Measurements from ENCODE around the gene TMEM125. TPM values are rescaled to one million over a fixed set of nuclear protein-coding genes. Genes with fewer than 3 reads are reported as not detected.

The TMEM125 gene
- total RNA-seq, 1 donor from 2014 or later = 0.64 TPM

GRCh38 chr1:43273708-43274107, 3.9 kb downstream of the TMEM125 start:
- Mint-ChIP-seq H3K4me1 (ENCODE audit: low read depth, unreplicated experiment) (peaks cover 4% of the 10 kb centered on the region), H3K36me3 (ENCODE audit: low read depth, unreplicated experiment) (no peaks in the 10 kb centered on the region), H3K27me3 (ENCODE audit: low read depth, unreplicated experiment) (peaks cover 15% of the 10 kb centered on the region), H3K9me3 (ENCODE audit: unreplicated experiment) (peaks cover 9% of the 10 kb centered on the region), H3K27ac (ENCODE audit: unreplicated experiment) (no peak overlapping the region), H3K4me3 (ENCODE audit: unreplicated experiment) (no peak overlapping the region)
- Histone ChIP-seq H3K9ac (ENCODE audit: low read length) (no peak overlapping the region), H4K20me1 (ENCODE audit: insufficient read depth, low read length) (no peaks in the 10 kb centered on the region), H3K27ac (ENCODE audit: low read depth, low read length) (no peak overlapping the region), H3K9me3 (ENCODE audit: insufficient read depth, low read depth, low read length) (no peaks in the 10 kb centered on the region), H3K4me1 (ENCODE audit: insufficient read depth, low read length) (peaks cover 7% of the 10 kb centered on the region), H3K27me3 (ENCODE audit: insufficient read depth, low read length) (peaks cover 5% of the 10 kb centered on the region), H2AFZ (ENCODE audit: low read depth, low read length) (no peak overlapping the region), H3K4me3 (ENCODE audit: insufficient read depth, low read depth, low read length) (no peak overlapping the region), H3K36me3 (ENCODE audit: insufficient read depth, low read length) (no peaks in the 10 kb centered on the region), H3K4me2 (ENCODE audit: low read length) (no peak overlapping the region), H3K79me2 (ENCODE audit: insufficient read depth, low read length) (no peaks in the 10 kb centered on the region)
- FAIRE-seq (no peak), DNase-seq (ENCODE audit: low read depth) (no peak)
- TF ChIP-seq CTCF (IDR thresholded peaks at IDR 0.05; ENCODE audit: insufficient read depth, low read depth, low read length) (no peak), EZH2 (IDR thresholded peaks at IDR 0.05; ENCODE audit: insufficient read depth, low read length) (no peak)

GRCh38 chr1:43274125-43274803, 4.5 kb downstream of the TMEM125 start:
- H3K9ac ChIP-seq (ENCODE audit: low read length) = no peak overlapping the region
- no peak overlapping the region for H3K4me3 ChIP-seq (ENCODE audit: insufficient read depth, low read depth, low read length)
- Mint-ChIP-seq H3K27me3 (ENCODE audit: low read depth, unreplicated experiment) (peaks cover 15% of the 10 kb centered on the region), H3K9me3 (ENCODE audit: unreplicated experiment) (peaks cover 9% of the 10 kb centered on the region), H3K36me3 (ENCODE audit: low read depth, unreplicated experiment) (no peaks in the 10 kb centered on the region), H3K4me3 (ENCODE audit: unreplicated experiment) (no peak overlapping the region), H3K27ac (ENCODE audit: unreplicated experiment) (peak overlapping the region; percentile 79), H3K4me1 (ENCODE audit: low read depth, unreplicated experiment) (peaks cover 4% of the 10 kb centered on the region)
- DNase-seq (ENCODE audit: low read depth) (peak; percentile 15), FAIRE-seq (no peak)
- peaks cover 7% of the 10 kb centered on the region for H3K4me1 ChIP-seq (ENCODE audit: insufficient read depth, low read length)
- TF ChIP-seq CTCF (IDR thresholded peaks at IDR 0.05; ENCODE audit: insufficient read depth, low read depth, low read length) (no peak), EZH2 (IDR thresholded peaks at IDR 0.05; ENCODE audit: insufficient read depth, low read length) (no peak)
- no peak overlapping the region for H3K27ac ChIP-seq (ENCODE audit: low read depth, low read length)
- peak overlapping the region; percentile 62 for H2AFZ ChIP-seq (ENCODE audit: low read depth, low read length)
- H4K20me1 ChIP-seq (ENCODE audit: insufficient read depth, low read length) = no peaks in the 10 kb centered on the region
- no peaks in the 10 kb centered on the region for H3K79me2 ChIP-seq (ENCODE audit: insufficient read depth, low read length)
- H3K9me3 ChIP-seq (ENCODE audit: insufficient read depth, low read depth, low read length) = no peaks in the 10 kb centered on the region
- H3K4me2 ChIP-seq (ENCODE audit: low read length) = no peak overlapping the region
- H3K27me3 ChIP-seq (ENCODE audit: insufficient read depth, low read length) = peaks cover 5% of the 10 kb centered on the region
- H3K36me3 ChIP-seq (ENCODE audit: insufficient read depth, low read length) = no peaks in the 10 kb centered on the region

GRCh38 chr1:43274804-43275180, 5.0 kb downstream of the TMEM125 start:
- no peak for DNase-seq (ENCODE audit: low read depth)
- Histone ChIP-seq H2AFZ (ENCODE audit: low read depth, low read length) (peak overlapping the region; percentile 62), H3K9me3 (ENCODE audit: insufficient read depth, low read depth, low read length) (no peaks in the 10 kb centered on the region)

More at GRCh38 chr1:43274804-43275180, 5.0 kb downstream of the TMEM125 start:
- H3K9ac ChIP-seq (ENCODE audit: low read length) = no peak overlapping the region
- H3K27me3 Mint-ChIP-seq (ENCODE audit: low read depth, unreplicated experiment) = peaks cover 16% of the 10 kb centered on the region
- H3K79me2 ChIP-seq (ENCODE audit: insufficient read depth, low read length) = no peaks in the 10 kb centered on the region
- H3K36me3 ChIP-seq (ENCODE audit: insufficient read depth, low read length) = no peaks in the 10 kb centered on the region
- peaks cover 9% of the 10 kb centered on the region for H3K9me3 Mint-ChIP-seq (ENCODE audit: unreplicated experiment)
- H3K4me2 ChIP-seq (ENCODE audit: low read length) = no peak overlapping the region
- peaks cover under 1% of the 10 kb centered on the region for H3K36me3 Mint-ChIP-seq (ENCODE audit: low read depth, unreplicated experiment)
- H3K27ac Mint-ChIP-seq (ENCODE audit: unreplicated experiment) = peak overlapping the region; percentile 79
- H3K4me3 Mint-ChIP-seq (ENCODE audit: unreplicated experiment) = no peak overlapping the region
- H4K20me1 ChIP-seq (ENCODE audit: insufficient read depth, low read length) = no peaks in the 10 kb centered on the region
- H3K27ac ChIP-seq (ENCODE audit: low read depth, low read length) = no peak overlapping the region
- H3K4me1 ChIP-seq (ENCODE audit: insufficient read depth, low read length) = peaks cover 7% of the 10 kb centered on the region
- H3K27me3 ChIP-seq (ENCODE audit: insufficient read depth, low read length) = peaks cover 5% of the 10 kb centered on the region
- no peak overlapping the region for H3K4me3 ChIP-seq (ENCODE audit: insufficient read depth, low read depth, low read length)
- TF ChIP-seq EZH2 (IDR thresholded peaks at IDR 0.05; ENCODE audit: insufficient read depth, low read length) (no peak), CTCF (IDR thresholded peaks at IDR 0.05; ENCODE audit: insufficient read depth, low read depth, low read length) (no peak)
- no peak for FAIRE-seq
- peaks cover 4% of the 10 kb centered on the region for H3K4me1 Mint-ChIP-seq (ENCODE audit: low read depth, unreplicated experiment)
